ENCODE data around the gene PDE8A.
"Not testable (repeated sequence)": the region's sequence is repeated elsewhere in the genome, so short reads cannot be mapped to it uniquely, and the experiment has no call there.

The PDE8A gene

DNA sequence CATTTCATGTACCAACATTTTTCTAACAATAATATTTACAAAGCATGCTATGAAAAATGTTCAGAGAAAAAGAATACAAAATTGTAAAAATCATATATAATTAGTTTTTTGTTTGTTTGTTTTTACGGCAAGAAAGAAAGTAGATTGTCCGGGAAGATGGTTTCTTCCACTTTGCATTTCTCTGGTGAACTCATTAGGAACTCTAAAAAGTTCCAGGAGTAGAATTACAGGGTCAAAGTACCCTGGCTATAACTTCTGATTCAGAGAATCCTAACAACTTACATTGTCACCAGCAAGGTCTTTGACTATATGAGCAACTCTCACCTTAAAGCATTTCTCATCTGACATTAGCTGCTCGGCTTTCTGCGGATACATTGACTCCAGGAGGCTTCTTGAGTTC lies 196.7 kb downstream of the PDE8A start:
- DNase-seq (ENCODE audit: low read depth), result no peak

DNA sequence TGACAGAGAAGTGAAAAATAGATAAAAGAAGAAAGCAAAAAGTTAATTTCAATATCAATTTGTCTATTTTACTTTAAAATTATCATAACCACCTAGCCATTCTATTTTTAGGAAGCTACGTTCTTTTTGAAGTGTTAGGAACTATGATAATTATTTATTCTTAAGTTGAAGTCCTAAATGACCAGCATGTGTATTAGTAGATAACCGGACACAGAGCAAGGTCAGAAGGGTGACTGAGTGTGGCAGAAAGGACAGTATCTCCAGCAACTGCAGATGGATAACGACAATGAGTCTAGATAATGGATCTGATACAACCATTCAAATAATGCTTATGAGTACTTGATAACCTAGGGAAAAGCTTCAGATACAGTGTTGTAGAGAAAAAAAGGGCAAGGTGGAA lies 198.0 kb downstream of the PDE8A start:
- DNase-seq (ENCODE audit: low read depth), result no peak

DNA sequence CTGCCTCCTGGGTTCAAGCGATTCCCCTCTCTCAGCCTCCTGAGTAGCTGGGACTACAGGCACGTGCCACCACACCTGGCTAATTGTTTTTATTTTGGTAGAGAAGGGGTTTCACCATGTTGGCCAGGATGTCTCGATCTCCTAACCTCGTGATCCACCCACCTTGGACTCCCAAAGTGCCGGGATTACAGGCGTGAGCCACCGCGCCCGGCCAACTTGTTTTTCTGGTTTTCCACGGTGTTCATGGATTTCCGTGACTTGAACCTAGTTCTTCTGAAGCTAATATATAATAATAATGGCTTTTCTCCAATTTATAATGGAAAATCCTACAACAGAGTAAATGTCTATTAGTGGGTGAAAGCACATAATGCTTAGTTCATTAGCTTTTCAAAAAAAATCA lies 203.7 kb downstream of the PDE8A start:
- not testable (repeated sequence) for DNase-seq (ENCODE audit: low read depth)

DNA sequence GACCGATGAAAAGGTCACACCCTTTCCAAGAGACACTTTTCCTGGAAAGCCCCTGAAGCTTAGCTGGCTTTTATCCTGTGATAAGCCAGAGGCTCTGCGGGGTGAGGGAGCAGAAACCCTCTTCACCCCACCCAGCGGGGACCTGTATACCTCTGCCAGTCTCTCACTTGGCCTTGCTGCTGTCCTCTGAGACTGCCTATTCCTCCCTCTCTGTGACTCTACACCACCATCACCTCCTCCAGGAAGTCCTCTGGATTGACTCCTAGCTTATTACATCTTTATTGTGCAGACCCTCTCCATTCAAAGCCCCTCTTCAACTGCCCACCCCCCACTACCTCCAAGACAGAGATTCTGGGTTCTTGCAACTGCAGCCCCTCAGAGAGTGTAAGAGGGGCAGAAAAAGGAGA lies 206.5 kb downstream of the PDE8A start:
- DNase-seq (ENCODE audit: low read depth), result not testable (repeated sequence)
